ENCODE data around the gene RNF114.
"Not testable (repeated sequence)": the region's sequence is repeated elsewhere in the genome, so short reads cannot be mapped to it uniquely, and the experiment has no call there.

Gene RNF114

GRCh38 chr20:49936153-49937026, at the start of gene RNF114:
Gene RNF114 (plus strand): TSS chr20:49936397. CDS start chr20:49936413, 16 bp downstream.
- DNase-seq (ENCODE audit: low read depth in 2 of 2) = peak; percentile 81 to 90

GRCh38 chr20:49886571-49887213, 49.5 kb upstream of the RNF114 start:
- DNase-seq (ENCODE audit: low read depth in 2 of 2) = no peak

GRCh38 chr20:49887251-49888211, 48.7 kb upstream of the RNF114 start:
- no peak for DNase-seq (ENCODE audit: low read depth in 2 of 2)

- DNase-seq (ENCODE audit: low read depth in 2 of 2) = peak; percentile 15 to 27
Observed at GRCh38 chr20:49888212-49889000, 47.8 kb upstream of the RNF114 start.

GRCh38 chr20:49889001-49889934, 46.9 kb upstream of the RNF114 start:
- no peak for DNase-seq (ENCODE audit: low read depth in 2 of 2)

GRCh38 chr20:49889935-49890333, 46.3 kb upstream of the RNF114 start:
- DNase-seq (ENCODE audit: low read depth in 2 of 2) = no peak

GRCh38 chr20:49890471-49891361, 45.5 kb upstream of the RNF114 start:
- no peak for DNase-seq (ENCODE audit: low read depth in 2 of 2)

GRCh38 chr20:49891476-49892110, 44.6 kb upstream of the RNF114 start:
- DNase-seq (ENCODE audit: low read depth in 2 of 2) = no peak

GRCh38 chr20:49892260-49892659, 43.9 kb upstream of the RNF114 start:
- no peak for DNase-seq (ENCODE audit: low read depth in 2 of 2)

- no peak for DNase-seq (ENCODE audit: low read depth in 2 of 2)
Observed at GRCh38 chr20:49892817-49893216, 43.4 kb upstream of the RNF114 start.

GRCh38 chr20:49893242-49894072, 42.7 kb upstream of the RNF114 start:
- no peak for DNase-seq (ENCODE audit: low read depth in 2 of 2)

GRCh38 chr20:49894073-49894470, 42.1 kb upstream of the RNF114 start:
- no peak for DNase-seq (ENCODE audit: low read depth in 2 of 2)

- DNase-seq (ENCODE audit: low read depth in 2 of 2) = not testable (repeated sequence)
Observed at GRCh38 chr20:49895474-49896093, 40.6 kb upstream of the RNF114 start.

- no peak for DNase-seq (ENCODE audit: low read depth in 2 of 2)
Observed at GRCh38 chr20:49896204-49896603, 40.0 kb upstream of the RNF114 start.

GRCh38 chr20:49899541-49900383, 36.4 kb upstream of the RNF114 start:
- no peak for DNase-seq (ENCODE audit: low read depth in 2 of 2)

GRCh38 chr20:49901588-49901987, 34.6 kb upstream of the RNF114 start:
- DNase-seq (ENCODE audit: low read depth in 2 of 2) = no peak

Data from stimulated activated CD4-positive, alpha-beta T cell treated with anti-CD3 and anti-CD28 coated beads, Interleukin-1b, Interleukin-23, amount 100 ng/mL, for 1 hour (primary cell).